Measurements from ENCODE around the gene SCRN2. TPM values are rescaled to one million over a fixed set of nuclear protein-coding genes. Genes with fewer than 3 reads are reported as not detected.

SCRN2 gene
- total RNA-seq, 1 donor from 2014 or later, result 50.7 TPM

DNA sequence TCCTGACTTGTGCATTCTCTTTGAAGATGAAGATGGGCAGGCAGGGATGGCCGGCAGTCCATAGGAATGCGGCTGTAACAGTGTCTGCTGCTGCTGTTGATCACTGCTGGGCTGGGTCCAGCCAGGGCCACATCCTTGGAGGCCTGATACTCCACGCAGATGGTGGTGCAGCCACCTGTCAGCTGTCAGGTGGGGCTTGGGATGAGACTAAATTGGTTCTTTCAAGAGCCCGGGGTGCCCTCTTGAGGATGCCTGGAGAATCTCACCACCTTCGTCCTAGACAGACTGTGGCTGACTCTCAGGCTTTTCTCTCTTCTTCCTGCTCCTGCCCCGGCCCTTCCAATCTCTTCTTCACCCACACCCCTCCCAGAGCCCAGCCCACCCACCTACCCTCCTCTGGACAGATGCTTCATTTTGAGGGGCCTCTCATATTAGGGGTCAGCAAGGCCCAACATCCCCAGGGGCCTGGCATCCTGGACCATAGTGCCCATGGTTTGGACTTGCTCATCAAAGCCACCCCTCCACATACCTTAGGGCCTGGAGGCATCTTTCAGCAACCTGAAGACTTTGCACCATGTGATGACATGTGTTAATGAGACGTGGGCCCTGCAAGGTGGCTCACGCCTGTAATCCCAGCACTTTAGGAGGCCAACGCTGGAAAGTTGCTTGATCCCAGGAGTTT lies 38.6 kb downstream of the SCRN2 start:
- TF ChIP-seq, protein P1, sequence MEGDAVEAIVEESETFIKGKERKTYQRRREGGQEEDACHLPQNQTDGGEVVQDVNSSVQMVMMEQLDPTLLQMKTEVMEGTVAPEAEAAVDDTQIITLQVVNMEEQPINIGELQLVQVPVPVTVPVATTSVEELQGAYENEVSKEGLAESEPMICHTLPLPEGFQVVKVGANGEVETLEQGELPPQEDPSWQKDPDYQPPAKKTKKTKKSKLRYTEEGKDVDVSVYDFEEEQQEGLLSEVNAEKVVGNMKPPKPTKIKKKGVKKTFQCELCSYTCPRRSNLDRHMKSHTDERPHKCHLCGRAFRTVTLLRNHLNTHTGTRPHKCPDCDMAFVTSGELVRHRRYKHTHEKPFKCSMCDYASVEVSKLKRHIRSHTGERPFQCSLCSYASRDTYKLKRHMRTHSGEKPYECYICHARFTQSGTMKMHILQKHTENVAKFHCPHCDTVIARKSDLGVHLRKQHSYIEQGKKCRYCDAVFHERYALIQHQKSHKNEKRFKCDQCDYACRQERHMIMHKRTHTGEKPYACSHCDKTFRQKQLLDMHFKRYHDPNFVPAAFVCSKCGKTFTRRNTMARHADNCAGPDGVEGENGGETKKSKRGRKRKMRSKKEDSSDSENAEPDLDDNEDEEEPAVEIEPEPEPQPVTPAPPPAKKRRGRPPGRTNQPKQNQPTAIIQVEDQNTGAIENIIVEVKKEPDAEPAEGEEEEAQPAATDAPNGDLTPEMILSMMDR (IDR thresholded peaks at IDR 0.05; ENCODE audit: unreplicated experiment), result peak; percentile 23
- peaks cover 5% of the 10 kb centered on the region for H3K36me3 Mint-ChIP-seq
- no peak for DNase-seq (ENCODE audit: low spot score in 2 of 2, unreplicated experiment in 2 of 2)
- no peaks in the 10 kb centered on the region for H3K9me3 Mint-ChIP-seq
- no peak overlapping the region for H3K4me3 Mint-ChIP-seq
- H3K4me1 Mint-ChIP-seq, result no peaks in the 10 kb centered on the region
- no peak overlapping the region for H3K27ac Mint-ChIP-seq
- peaks cover 40% of the 10 kb centered on the region for H3K27me3 Mint-ChIP-seq (ENCODE audit: low read depth)

DNA sequence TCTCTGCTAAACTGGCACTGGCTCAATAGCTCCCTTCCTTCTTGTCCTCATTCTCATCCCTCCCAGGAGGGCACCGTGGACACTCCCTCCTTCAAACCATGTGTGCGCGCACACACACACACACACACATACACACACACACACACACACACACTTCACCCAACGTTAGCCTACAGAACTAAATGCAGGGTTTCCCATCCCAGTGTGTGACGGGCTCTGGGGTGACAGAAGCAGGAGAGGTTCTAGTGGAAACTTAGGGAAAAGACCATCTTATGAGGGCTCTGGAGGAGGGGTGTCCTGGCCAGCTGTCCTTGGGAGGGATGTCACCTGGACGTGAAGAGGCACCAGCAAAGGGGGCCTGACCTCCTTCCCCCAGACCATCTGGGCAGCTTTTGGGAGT lies 39.2 kb downstream of the SCRN2 start:
- Mint-ChIP-seq H3K9me3 (no peaks in the 10 kb centered on the region), H3K4me3 (no peak overlapping the region), H3K36me3 (peaks cover under 1% of the 10 kb centered on the region), H3K4me1 (no peaks in the 10 kb centered on the region), H3K27ac (no peak overlapping the region), H3K27me3 (ENCODE audit: low read depth) (peaks cover 42% of the 10 kb centered on the region)
- TF ChIP-seq, protein P1 (IDR thresholded peaks at IDR 0.05; ENCODE audit: unreplicated experiment), result no peak
- DNase-seq (ENCODE audit: low spot score in 2 of 2, unreplicated experiment in 2 of 2), result no peak

DNA sequence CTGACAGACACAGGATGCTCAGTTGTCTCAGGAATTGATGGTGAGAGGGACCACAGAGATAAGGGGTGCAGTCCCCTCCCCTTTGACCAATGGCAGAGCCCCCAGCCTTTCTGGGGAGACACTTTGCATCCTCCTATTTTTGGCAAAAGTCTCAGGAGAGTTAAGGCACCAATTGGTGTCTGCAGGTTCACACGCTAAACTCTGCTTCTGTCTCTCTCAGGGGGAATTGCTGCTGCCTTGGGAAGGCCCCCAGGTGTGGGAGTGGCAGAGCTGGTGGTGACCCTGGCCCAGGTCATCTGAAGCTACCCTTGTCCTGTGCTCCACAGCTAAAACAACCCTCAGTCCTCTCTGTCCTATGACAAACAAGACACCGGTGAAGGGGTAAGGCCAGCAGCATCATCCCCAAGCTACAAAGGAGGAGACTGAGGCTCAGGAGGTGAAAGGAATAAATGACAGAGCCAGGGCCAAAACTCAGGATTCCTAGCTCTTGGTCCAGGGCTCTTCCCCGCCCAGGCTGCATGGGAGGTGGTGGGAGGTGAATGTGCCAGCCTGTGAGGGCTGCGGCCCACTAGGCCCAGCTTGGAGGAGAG lies 39.8 kb downstream of the SCRN2 start:
- TF ChIP-seq, protein P1 (IDR thresholded peaks at IDR 0.05; ENCODE audit: unreplicated experiment), result no peak
- no peaks in the 10 kb centered on the region for H3K9me3 Mint-ChIP-seq
- H3K36me3 Mint-ChIP-seq, result no peaks in the 10 kb centered on the region
- no peak overlapping the region for H3K4me3 Mint-ChIP-seq
- peaks cover 44% of the 10 kb centered on the region for H3K27me3 Mint-ChIP-seq (ENCODE audit: low read depth)
- no peak overlapping the region for H3K27ac Mint-ChIP-seq
- no peak for DNase-seq (ENCODE audit: low spot score in 2 of 2, unreplicated experiment in 2 of 2)
- no peaks in the 10 kb centered on the region for H3K4me1 Mint-ChIP-seq

DNA sequence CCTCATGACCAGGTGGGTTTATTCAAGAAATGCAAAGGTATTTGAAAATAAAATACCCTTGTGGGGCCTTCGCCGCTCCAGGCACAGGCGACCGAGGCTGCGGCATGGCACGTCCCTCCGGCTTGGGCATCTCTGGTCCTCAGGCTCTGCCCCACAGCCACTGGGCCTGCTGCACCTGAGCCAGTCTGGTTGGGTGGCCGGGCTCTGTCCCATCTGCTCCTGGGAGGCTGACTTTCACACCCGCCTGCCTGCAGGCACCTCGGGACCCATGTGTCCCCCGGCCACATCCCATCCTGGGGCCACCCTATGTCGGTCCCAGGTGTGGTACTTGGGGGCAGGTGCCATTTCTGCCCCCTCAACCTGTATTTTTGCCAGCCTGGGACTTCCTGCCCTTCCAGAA lies 40.4 kb downstream of the SCRN2 start:
- Mint-ChIP-seq H3K4me1 (no peaks in the 10 kb centered on the region), H3K27ac (no peak overlapping the region), H3K36me3 (no peaks in the 10 kb centered on the region), H3K27me3 (ENCODE audit: low read depth) (peaks cover 48% of the 10 kb centered on the region), H3K4me3 (no peak overlapping the region), H3K9me3 (no peaks in the 10 kb centered on the region)
- DNase-seq (ENCODE audit: low spot score in 2 of 2, unreplicated experiment in 2 of 2), result no peak
- TF ChIP-seq, protein P1 (IDR thresholded peaks at IDR 0.05; ENCODE audit: unreplicated experiment), result no peak

DNA sequence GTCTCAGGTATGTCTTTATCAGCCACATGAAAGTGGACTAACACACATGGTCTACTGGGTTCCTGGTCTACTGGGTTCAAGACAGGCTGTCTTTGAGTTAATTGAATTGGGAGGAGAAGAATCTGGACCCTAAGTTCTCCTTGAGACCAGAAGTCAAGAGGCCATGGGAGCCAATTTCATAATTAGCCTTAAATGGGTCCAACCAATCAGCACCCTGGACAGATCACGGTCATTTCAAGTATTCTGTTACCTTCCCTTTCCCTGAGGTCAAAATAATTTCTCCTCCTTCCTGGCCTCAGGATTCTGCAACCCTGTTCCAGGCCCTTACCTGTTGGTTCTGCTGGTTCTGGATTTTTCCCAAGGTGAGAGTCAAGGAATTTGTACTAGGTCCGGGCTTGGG lies 43.3 kb downstream of the SCRN2 start:
- no peak for DNase-seq (ENCODE audit: low spot score in 2 of 2, unreplicated experiment in 2 of 2)
- H3K36me3 Mint-ChIP-seq, result no peaks in the 10 kb centered on the region
- H3K4me3 Mint-ChIP-seq, result no peak overlapping the region
- H3K27me3 Mint-ChIP-seq (ENCODE audit: low read depth), result peaks cover 58% of the 10 kb centered on the region
- no peak overlapping the region for H3K27ac Mint-ChIP-seq
- H3K4me1 Mint-ChIP-seq, result no peaks in the 10 kb centered on the region
- no peaks in the 10 kb centered on the region for H3K9me3 Mint-ChIP-seq
- TF ChIP-seq, protein P1 (IDR thresholded peaks at IDR 0.05; ENCODE audit: unreplicated experiment), result no peak
